Cerebellar cortex (tissue), 1 donor: ENCODE results near the gene MLLT3.
A peak's percentile ranks its signal among the peaks of the same experiment; 100 is the strongest.

ENCODE experiments used
- DNase-seq: peaks from one replicate; pipeline ENCODE4 v3.0.0-alpha.2; 2015; ENCODE audit warnings: low spot score

Gene MLLT3

GRCh38 chr9:20380546-20380945 lies 241.8 kb downstream of the MLLT3 start:
- no peak for DNase-seq

- DNase-seq = no peak
Measured at GRCh38 chr9:20379804-20380225, 242.5 kb downstream of the MLLT3 start.

GRCh38 chr9:20378851-20379250 lies 243.4 kb downstream of the MLLT3 start:
- DNase-seq = no peak

- no peak for DNase-seq
Measured at GRCh38 chr9:20377790-20378189, 244.5 kb downstream of the MLLT3 start.

- no peak for DNase-seq
Measured at GRCh38 chr9:20376731-20377375, 245.4 kb downstream of the MLLT3 start.

- DNase-seq = no peak
Measured at GRCh38 chr9:20376042-20376441, 246.3 kb downstream of the MLLT3 start.

GRCh38 chr9:20373263-20373662 lies 249.0 kb downstream of the MLLT3 start:
- no peak for DNase-seq

- DNase-seq = no peak
Measured at GRCh38 chr9:20369391-20369790, 252.9 kb downstream of the MLLT3 start.

- no peak for DNase-seq
Measured at GRCh38 chr9:20367855-20368254, 254.4 kb downstream of the MLLT3 start.

GRCh38 chr9:20364959-20365358 lies 257.3 kb downstream of the MLLT3 start:
- DNase-seq = no peak

GRCh38 chr9:20363233-20363632 lies 259.1 kb downstream of the MLLT3 start:
- DNase-seq = no peak

GRCh38 chr9:20361656-20362570 lies 260.4 kb downstream of the MLLT3 start:
- DNase-seq = no peak

GRCh38 chr9:20361229-20361628 lies 261.1 kb downstream of the MLLT3 start:
- DNase-seq = no peak

GRCh38 chr9:20358207-20358606 lies 264.1 kb downstream of the MLLT3 start:
- DNase-seq = no peak

- DNase-seq = no peak
Measured at GRCh38 chr9:20357037-20357432, 265.3 kb downstream of the MLLT3 start.

GRCh38 chr9:20356403-20357036 lies 265.8 kb downstream of the MLLT3 start:
- DNase-seq = peak; percentile 85

GRCh38 chr9:20355022-20355421 lies 267.3 kb downstream of the MLLT3 start:
- DNase-seq = no peak

GRCh38 chr9:20353931-20354652 lies 268.2 kb downstream of the MLLT3 start:
- no peak for DNase-seq

- no peak for DNase-seq
Measured at GRCh38 chr9:20353524-20353923, 268.8 kb downstream of the MLLT3 start.

- no peak for DNase-seq
Measured at GRCh38 chr9:20352591-20352990, 269.7 kb downstream of the MLLT3 start.

- DNase-seq = no peak
Measured at GRCh38 chr9:20351715-20352114, 270.6 kb downstream of the MLLT3 start.

GRCh38 chr9:20349568-20349967 lies 272.7 kb downstream of the MLLT3 start:
- no peak for DNase-seq
